MCF 10A (cell line): ENCODE results near the gene CAT. TPM values are rescaled to one million over a fixed set of nuclear protein-coding genes. Genes with fewer than 3 reads are reported as not detected.

Source experiments
- BruUV-seq: library from RNA; stranded (reverse); fragments of 400-500 nt; replicated peaks from 2 replicates; lab custom pipeline; 2021; lab: Mats Ljungman, UMichigan
- CTCF ChIA-PET: fragments of 300-600 bp; sonication (Branson Sonifier 250); formaldehyde crosslinking; extraction: SDS; loops from one replicate; lab custom pipeline; 2021; ENCODE audit warnings: antibody characterized with exemption, inconsistent platforms; lab: Yijun Ruan, JAX
- POLR2A ChIA-PET: fragments of 300-600, 350-650 bp; sonication (Branson Sonifier 250); formaldehyde crosslinking; extraction: SDS; loops from one replicate; lab custom pipeline; 2020; ENCODE audit warnings: antibody characterized with exemption, inconsistent platforms; lab: Yijun Ruan, JAX
- DNase-seq: peaks from one replicate; pipeline ENCODE4 v3.0.0-alpha.2; 2018; ENCODE audit not compliant: unreplicated experiment
- H3K27ac Mint-ChIP-seq: one replicate; pipeline ENCODE4 v1.8.0; 2022; ENCODE audit warnings: mild to moderate bottlenecking, low read depth, mixed read lengths; ENCODE audit not compliant: unreplicated experiment
- H3K27me3 Mint-ChIP-seq: one replicate; pipeline ENCODE4 v1.8.0; 2022; ENCODE audit warnings: mixed read lengths; ENCODE audit not compliant: insufficient read depth, unreplicated experiment
- H3K36me3 Mint-ChIP-seq: one replicate; pipeline ENCODE4 v1.8.0; 2022; ENCODE audit warnings: mild to moderate bottlenecking, moderate library complexity, mixed read lengths; ENCODE audit not compliant: insufficient read depth, unreplicated experiment
- H3K4me1 Mint-ChIP-seq: one replicate; pipeline ENCODE4 v1.8.0; 2022; ENCODE audit warnings: mixed read lengths; ENCODE audit not compliant: insufficient read depth, unreplicated experiment
- H3K4me3 Mint-ChIP-seq: one replicate; pipeline ENCODE4 v1.8.0; 2022; ENCODE audit warnings: mild to moderate bottlenecking, moderate library complexity, mixed read lengths; ENCODE audit not compliant: unreplicated experiment
- H3K9me3 Mint-ChIP-seq: one replicate; pipeline ENCODE4 v1.8.0; 2022; ENCODE audit warnings: mixed read lengths; ENCODE audit not compliant: unreplicated experiment
- CTCF ChIP-seq: fragments of 200-600 bp; IDR thresholded peaks from one replicate; pipeline ENCODE4 v1.8.0; 2022; ENCODE audit warnings: antibody characterized with exemption, mild to moderate bottlenecking; ENCODE audit not compliant: unreplicated experiment
- intact Hi-C: fragments of 100-400 bp; cut with micrococcal nuclease; formaldehyde crosslinking; loops from 2 replicates; pipeline ENCODE4 v1.14.1; 2022
- total RNA-seq: library from RNA; stranded (reverse); gene quantifications from 2 replicates; pipeline ENCODE4 v1.2.3, GENCODE V29; 2022

CAT gene
- total RNA-seq, 1 experiment from 2014 or later: 12.1 TPM

- intact Hi-C loops: no loop called here
- H3K4me1 Mint-ChIP-seq: peaks cover 6% of the 10 kb centered on the region
- BruUV-seq: no TSS peak
- H3K27ac Mint-ChIP-seq: no peak overlapping the region
- H3K27me3 Mint-ChIP-seq: no peaks in the 10 kb centered on the region
- DNase-seq: no peak
- no peak overlapping the region for H3K4me3 Mint-ChIP-seq
- ChIA-PET CTCF (interaction anchor here (1.2 to 1.7 kb wide), 3 partner anchors 15 to 52 kb away, joined by 3 to 4 read pairs (median 4); no protein-coding TSS in a partner anchor), POLR2A (interaction anchor here (0.6 to 3.8 kb wide), 7 partner anchors 9 to 517 kb away, joined by 3 to 14 read pairs (median 3); partner anchors contain the start of gene CAT)
- no peak for TF ChIP-seq CTCF
- no peaks in the 10 kb centered on the region for H3K36me3 Mint-ChIP-seq
- peaks cover 9% of the 10 kb centered on the region for H3K9me3 Mint-ChIP-seq
Measured at GRCh38 chr11:34416088-34416487, 22.6 kb upstream of the CAT start.

DNA sequence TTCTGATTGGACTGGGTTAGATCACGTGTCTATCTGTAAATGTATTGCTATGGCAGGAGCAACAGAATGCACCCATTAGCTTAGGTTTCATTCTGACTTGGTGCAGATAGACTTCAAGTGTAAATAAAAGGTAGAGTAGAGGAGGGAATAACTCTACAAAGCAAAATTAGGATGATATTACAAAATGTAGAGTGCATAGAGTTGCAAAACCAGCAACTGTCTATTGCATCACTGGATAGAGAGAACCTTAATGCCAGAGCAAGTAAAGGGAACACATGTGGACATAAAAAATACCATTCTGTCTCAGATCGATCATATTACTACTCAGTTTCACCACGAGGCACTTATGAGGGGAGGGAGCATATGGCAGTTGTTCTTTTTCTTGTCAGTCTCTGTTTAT, 22.0 kb upstream of the CAT start:
- Mint-ChIP-seq H3K4me3 (no peak overlapping the region), H3K36me3 (no peaks in the 10 kb centered on the region), H3K27ac (no peak overlapping the region), H3K27me3 (no peaks in the 10 kb centered on the region), H3K9me3 (peaks cover 9% of the 10 kb centered on the region), H3K4me1 (peaks cover 6% of the 10 kb centered on the region)
- peak; percentile 53 for DNase-seq
- CTCF ChIA-PET: interaction anchor here (1.0 to 1.7 kb wide), 5 partner anchors 14 to 51 kb away, joined by 3 to 4 read pairs (median 4); no protein-coding TSS in a partner anchor
- TF ChIP-seq CTCF: no peak
- intact Hi-C loops: no loop called here
- POLR2A ChIA-PET: interaction anchor here (0.6 to 3.8 kb wide), 7 partner anchors 10 to 73 kb away, joined by 3 to 14 read pairs (median 4); no protein-coding TSS in a partner anchor
- no TSS peak for BruUV-seq

DNA sequence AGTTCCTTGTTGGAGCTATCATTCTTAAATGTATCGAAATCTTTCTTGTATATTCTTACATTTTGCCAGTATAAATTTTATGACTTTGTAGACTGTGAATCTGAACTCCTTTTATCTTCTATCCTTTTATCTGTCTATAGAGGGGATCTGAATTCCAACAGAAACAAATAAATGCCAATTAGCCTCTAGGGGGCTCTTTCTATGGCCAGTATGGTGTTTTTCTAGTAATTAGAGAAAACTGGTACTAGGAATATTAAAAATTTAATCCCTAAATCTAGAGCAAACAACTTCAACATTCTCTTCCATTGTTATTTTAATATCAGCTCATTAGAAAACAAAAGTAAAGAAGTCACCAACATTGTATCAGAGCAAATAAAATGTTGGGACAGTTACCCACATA, 21.5 kb upstream of the CAT start:
- no peak for DNase-seq
- H3K4me3 Mint-ChIP-seq: no peak overlapping the region
- no peaks in the 10 kb centered on the region for H3K36me3 Mint-ChIP-seq
- TF ChIP-seq CTCF: peak; percentile 13
- no peaks in the 10 kb centered on the region for H3K27me3 Mint-ChIP-seq
- no TSS peak for BruUV-seq
- H3K9me3 Mint-ChIP-seq: peaks cover 9% of the 10 kb centered on the region
- peaks cover 6% of the 10 kb centered on the region for H3K4me1 Mint-ChIP-seq
- no peak overlapping the region for H3K27ac Mint-ChIP-seq
- intact Hi-C loops: no loop called here
- CTCF ChIA-PET: interaction anchor here (0.5 to 1.7 kb wide), 6 partner anchors 13 to 362 kb away, joined by 3 to 4 read pairs (median 4); no protein-coding TSS in a partner anchor
- POLR2A ChIA-PET: interaction anchor here (0.6 to 3.8 kb wide), 7 partner anchors 10 to 74 kb away, joined by 3 to 14 read pairs (median 4); no protein-coding TSS in a partner anchor

GRCh38 chr11:34419158-34419557, 19.6 kb upstream of the CAT start:
- no TSS peak for BruUV-seq
- H3K27ac Mint-ChIP-seq: no peak overlapping the region
- peaks cover 6% of the 10 kb centered on the region for H3K4me1 Mint-ChIP-seq
- H3K9me3 Mint-ChIP-seq: no peaks in the 10 kb centered on the region
- H3K4me3 Mint-ChIP-seq: no peak overlapping the region
- TF ChIP-seq CTCF: no peak
- H3K36me3 Mint-ChIP-seq: no peaks in the 10 kb centered on the region
- ChIA-PET POLR2A (interaction anchor here (0.6 to 1.6 kb wide), 2 partner anchors 19 to 24 kb away, joined by 3 to 7 read pairs; no protein-coding TSS in a partner anchor), CTCF (interaction anchor here (1.4 kb wide), 1 partner anchor 23 kb away, joined by 4 read pairs; no protein-coding TSS in a partner anchor)
- intact Hi-C loops: no loop called here
- no peaks in the 10 kb centered on the region for H3K27me3 Mint-ChIP-seq
- no peak for DNase-seq
